Stimulated activated CD8-positive, alpha-beta memory T cell treated with anti-CD3 and anti-CD28 coated beads, Interleukin-4, amount 100 ng/mL, for 48 hours (primary cell): ENCODE data around the gene RNPS1.
A peak's percentile ranks its signal among the peaks of the same experiment; 100 is the strongest.
"Not testable (repeated sequence)": the region's sequence is repeated elsewhere in the genome, so short reads cannot be mapped to it uniquely, and the experiment has no call there.

Experiments used
- DNase-seq: peaks from one replicate; pipeline ENCODE4 v3.0.0-alpha.2; 2020

RNPS1 gene

GRCh38 chr16:2253293-2253692, 14.6 kb downstream of the RNPS1 start:
- no peak for DNase-seq

GRCh38 chr16:2252806-2253148, 15.1 kb downstream of the RNPS1 start:
- no peak for DNase-seq

GRCh38 chr16:2251296-2252111, 16.4 kb downstream of the RNPS1 start, which contains the start of gene ECI1:
Gene ECI1 (minus strand): TSS chr16:2251587. CDS start chr16:2251566, 21 bp downstream.
- peak; percentile 92 for DNase-seq

GRCh38 chr16:2250652-2251295, 17.2 kb downstream of the RNPS1 start:
- peak; percentile 61 for DNase-seq

- DNase-seq, result no peak
Observed at GRCh38 chr16:2246301-2246885, 21.5 kb downstream of the RNPS1 start.

GRCh38 chr16:2244926-2245795, 22.8 kb downstream of the RNPS1 start:
- DNase-seq, result no peak

- DNase-seq, result no peak
Observed at GRCh38 chr16:2244301-2244700, 23.6 kb downstream of the RNPS1 start.

GRCh38 chr16:2243781-2244180, 24.1 kb downstream of the RNPS1 start:
- no peak for DNase-seq

- no peak for DNase-seq
Observed at GRCh38 chr16:2243031-2243528, 24.8 kb downstream of the RNPS1 start.

GRCh38 chr16:2242598-2242997, 25.3 kb downstream of the RNPS1 start:
- no peak for DNase-seq

GRCh38 chr16:2240331-2240730, 27.6 kb downstream of the RNPS1 start:
- DNase-seq, result not testable (repeated sequence)

GRCh38 chr16:2238838-2239675, 28.9 kb downstream of the RNPS1 start:
- no peak for DNase-seq

- DNase-seq, result no peak
Observed at GRCh38 chr16:2238150-2238837, 29.6 kb downstream of the RNPS1 start.

- no peak for DNase-seq
Observed at GRCh38 chr16:2237493-2238149, 30.3 kb downstream of the RNPS1 start.

GRCh38 chr16:2237102-2237482, 30.8 kb downstream of the RNPS1 start:
- no peak for DNase-seq

- no peak for DNase-seq
Observed at GRCh38 chr16:2236337-2237101, 31.4 kb downstream of the RNPS1 start, which contains the start of gene DNASE1L2. Gene DNASE1L2 (plus strand): TSS chr16:2236444. CDS start chr16:2236817, 373 bp downstream.

GRCh38 chr16:2235695-2236336, 32.1 kb downstream of the RNPS1 start:
- no peak for DNase-seq

GRCh38 chr16:2235234-2235651, 32.7 kb downstream of the RNPS1 start:
- no peak for DNase-seq

- DNase-seq, result no peak
Observed at GRCh38 chr16:2234813-2235170, 33.1 kb downstream of the RNPS1 start.
